GM12878 (cell line): Measurements from ENCODE around the gene ALG11.

Source experiments
- E2F4 ChIP-seq: IDR thresholded peaks from 2 replicates; pipeline ENCODE4 v1.6.1; 2012; ENCODE audit warnings: low read depth, low read length, improper control_type of control experiment
- NR2C1 ChIP-seq: fragments of 450-650 bp; IDR thresholded peaks from 2 replicates; pipeline ENCODE4 v1.6.1; 2017; ENCODE audit warnings: antibody characterized with exemption, mild to moderate bottlenecking, moderate library complexity

- TF ChIP-seq E2F4 (no peak), NR2C1 (no peak)
Observed at GRCh38 chr13:52022356-52022755, 10.2 kb downstream of the ALG11 start.
